ENCODE data around the gene GALNS.

DNA sequence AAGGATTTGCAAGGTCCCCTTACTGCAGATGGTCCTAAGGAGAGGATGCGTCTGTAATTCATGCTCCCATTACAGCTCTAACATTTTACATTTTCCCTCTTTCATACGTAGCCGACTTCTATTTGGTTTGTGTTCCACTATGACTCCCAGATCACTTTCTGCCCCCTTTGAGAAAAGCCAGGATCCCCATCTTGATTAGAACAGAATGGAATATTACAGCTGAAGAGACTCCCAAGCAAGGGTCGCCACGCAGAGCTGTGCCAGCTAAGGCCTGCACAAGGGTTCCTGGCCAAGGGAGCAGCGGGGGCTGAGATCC is 56.5 kb downstream of the GALNS start:
- TF ChIP-seq, protein P1, sequence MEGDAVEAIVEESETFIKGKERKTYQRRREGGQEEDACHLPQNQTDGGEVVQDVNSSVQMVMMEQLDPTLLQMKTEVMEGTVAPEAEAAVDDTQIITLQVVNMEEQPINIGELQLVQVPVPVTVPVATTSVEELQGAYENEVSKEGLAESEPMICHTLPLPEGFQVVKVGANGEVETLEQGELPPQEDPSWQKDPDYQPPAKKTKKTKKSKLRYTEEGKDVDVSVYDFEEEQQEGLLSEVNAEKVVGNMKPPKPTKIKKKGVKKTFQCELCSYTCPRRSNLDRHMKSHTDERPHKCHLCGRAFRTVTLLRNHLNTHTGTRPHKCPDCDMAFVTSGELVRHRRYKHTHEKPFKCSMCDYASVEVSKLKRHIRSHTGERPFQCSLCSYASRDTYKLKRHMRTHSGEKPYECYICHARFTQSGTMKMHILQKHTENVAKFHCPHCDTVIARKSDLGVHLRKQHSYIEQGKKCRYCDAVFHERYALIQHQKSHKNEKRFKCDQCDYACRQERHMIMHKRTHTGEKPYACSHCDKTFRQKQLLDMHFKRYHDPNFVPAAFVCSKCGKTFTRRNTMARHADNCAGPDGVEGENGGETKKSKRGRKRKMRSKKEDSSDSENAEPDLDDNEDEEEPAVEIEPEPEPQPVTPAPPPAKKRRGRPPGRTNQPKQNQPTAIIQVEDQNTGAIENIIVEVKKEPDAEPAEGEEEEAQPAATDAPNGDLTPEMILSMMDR (IDR thresholded peaks at IDR 0.05), result no peak
- no peak for TF ChIP-seq POLR2A (IDR thresholded peaks at IDR 0.05)
